EL (cell line): ENCODE data around the gene TPPP.
A peak's percentile ranks its signal among the peaks of the same experiment; 100 is the strongest.

Source experiments
- DNase-seq: peaks from one replicate; pipeline ENCODE4 v3.0.0-alpha.2; 2016

Gene TPPP

GRCh38 chr5:664343-664993, 28.7 kb downstream of the TPPP start:
- no peak for DNase-seq

- DNase-seq, result no peak
Observed at GRCh38 chr5:663436-664342, 29.5 kb downstream of the TPPP start.

DNA sequence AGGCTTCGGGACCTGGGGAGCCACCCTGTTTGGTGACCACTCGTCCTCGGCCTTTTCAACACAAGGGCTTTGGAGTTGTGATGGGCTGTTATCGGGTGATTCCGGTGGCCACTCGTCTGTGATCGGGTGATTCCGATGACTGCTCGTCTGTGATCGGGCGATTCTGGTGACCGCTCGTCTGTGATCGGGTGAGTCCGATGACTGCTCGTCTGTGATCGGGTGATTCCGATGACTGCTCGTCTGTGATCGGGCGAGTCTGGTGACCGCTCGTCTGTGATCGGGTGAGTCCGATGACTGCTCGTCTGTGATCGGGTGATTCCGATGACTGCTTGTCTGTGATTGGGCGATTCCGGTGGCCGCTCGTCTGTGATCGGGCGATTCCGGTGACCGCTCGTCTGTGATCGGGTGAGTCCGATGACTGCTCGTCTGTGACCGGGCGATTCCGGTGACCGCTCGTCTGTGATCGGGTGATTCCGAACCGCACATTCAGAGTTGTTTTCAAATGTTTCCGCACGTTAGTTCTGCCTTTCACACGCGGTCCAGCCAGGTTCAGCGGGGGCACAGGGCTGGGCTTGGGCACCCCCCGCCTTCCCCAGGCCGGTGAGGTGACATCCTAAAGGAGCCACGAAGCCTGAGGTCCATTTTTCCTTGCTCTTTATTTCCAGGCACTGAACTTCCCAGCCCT, 30.3 kb downstream of the TPPP start:
- no peak for DNase-seq

DNA sequence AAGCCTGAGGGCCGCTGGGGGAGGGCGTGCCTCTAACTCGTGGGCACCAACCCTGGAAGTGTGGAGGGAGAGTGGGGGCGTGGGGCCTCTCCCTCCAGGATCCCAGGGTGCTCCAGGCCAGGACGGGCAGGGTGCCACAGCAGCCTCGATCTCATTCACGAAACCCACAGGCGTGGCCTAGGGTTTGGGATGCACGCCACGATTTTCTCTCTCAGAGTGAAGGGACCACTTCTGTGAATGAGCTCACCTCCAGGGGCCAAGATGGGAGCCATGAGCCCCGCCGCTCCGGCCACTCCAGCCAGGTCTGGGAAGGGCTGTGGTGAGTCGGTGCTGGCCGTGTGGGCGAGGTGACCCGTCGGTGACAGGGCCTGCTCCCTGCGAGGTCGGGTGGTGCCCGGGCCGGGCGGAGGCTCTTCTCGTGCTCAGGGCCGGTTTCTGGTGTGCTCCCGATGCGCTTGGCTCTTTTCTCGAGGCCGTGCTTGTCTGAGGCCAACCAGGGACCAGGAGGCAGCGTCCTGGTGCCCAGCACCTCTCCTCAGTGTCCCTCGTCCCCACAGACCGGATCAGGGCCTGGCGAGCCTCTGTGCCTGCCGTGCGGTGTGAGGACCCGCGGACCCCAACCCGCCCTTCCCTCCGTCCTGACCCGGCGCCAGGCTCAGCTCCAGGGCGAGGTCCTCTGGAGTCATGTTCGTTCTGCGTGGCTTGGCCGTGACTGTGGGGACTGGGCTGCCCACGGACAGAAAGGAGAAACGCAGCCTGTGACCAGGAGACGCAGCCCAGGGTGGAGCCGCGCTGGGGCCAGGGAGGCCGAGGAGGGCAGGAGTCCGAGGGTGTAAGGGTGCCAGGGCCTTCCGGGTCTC, 31.0 kb downstream of the TPPP start:
- DNase-seq, result no peak

DNA sequence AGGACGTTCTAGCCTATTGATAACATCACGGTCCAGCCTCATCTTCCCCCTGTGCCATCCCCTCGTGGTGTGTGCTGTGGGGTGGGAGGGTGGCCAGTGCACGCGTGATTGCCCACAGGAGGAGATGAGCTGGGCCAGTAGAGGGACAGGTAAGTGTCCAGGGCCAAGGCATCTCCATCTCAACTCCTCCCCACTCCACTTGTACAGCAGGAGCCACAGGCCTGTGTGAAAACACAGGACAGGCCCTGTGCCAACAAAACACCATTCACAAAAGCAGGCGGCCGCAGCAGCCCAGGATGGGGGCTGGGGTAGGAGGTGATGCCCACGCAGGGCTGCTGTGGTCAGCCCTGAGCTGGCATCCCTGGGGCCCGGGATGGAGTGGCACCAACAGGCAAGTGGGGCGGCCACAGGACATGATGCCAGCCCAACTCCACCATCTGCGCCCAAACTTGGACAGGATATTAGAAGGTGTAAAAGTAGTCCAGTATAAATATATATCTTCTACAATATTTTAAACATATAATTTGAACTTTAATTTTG, 32.6 kb downstream of the TPPP start:
- no peak for DNase-seq

- no peak for DNase-seq
Observed at GRCh38 chr5:659496-660263, 33.5 kb downstream of the TPPP start.

- DNase-seq, result peak; percentile 28
Observed at GRCh38 chr5:658103-658502, 35.0 kb downstream of the TPPP start.

DNA sequence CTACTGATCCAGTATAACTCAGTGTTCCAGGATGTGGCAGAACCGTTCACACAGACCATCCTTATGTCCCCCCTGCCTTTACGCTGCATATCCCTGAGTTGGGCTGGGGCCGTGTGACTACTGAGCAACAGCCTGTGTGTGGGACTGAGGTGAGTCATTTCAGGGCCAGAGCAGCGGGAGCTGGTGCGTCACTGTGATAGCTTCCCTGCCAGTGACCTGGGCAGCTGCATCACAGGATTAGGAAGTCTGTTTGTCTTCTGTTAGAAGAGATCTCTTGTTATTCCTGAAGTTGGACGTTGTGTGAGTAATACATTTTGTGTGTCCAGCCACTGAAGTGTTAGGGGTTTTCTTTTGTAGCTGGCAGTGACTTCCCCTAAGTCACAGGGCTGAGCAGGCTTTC, 35.6 kb downstream of the TPPP start:
- peak; percentile 89 for DNase-seq

GRCh38 chr5:655406-655805, 37.7 kb downstream of the TPPP start:
- DNase-seq, result no peak

- no peak for DNase-seq
Observed at GRCh38 chr5:654071-654778, 38.9 kb downstream of the TPPP start.

DNA sequence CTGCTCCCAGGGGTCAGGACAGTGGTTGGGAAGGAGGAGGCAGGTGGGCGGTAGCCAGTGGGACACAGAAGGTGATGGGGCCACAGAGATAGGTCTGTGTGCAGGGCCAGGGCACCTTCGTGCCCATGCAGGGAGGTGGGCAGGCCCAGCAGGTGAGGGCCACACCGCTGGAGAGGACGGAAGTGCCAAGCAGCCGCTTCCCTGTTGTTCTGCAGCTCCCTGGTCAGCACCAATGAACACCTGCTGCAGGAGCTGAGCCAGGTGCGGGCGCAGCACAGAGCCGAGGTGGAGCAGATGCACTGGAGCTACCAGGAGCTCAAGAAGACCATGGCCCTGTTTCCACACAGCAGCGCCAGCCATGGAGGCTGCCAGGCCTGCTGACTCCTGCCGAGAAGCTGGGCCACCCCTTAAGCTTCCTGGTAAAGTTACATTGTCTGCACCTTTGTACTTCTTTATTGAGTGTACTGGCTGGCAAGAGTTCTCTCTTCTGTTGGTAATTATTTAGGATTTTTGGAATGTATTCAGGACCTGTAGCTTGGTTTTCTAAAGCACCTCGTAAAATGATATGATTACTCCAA, 40.3 kb downstream of the TPPP start:
- no peak for DNase-seq

- DNase-seq, result no peak
Observed at GRCh38 chr5:652023-652515, 41.1 kb downstream of the TPPP start.

DNA sequence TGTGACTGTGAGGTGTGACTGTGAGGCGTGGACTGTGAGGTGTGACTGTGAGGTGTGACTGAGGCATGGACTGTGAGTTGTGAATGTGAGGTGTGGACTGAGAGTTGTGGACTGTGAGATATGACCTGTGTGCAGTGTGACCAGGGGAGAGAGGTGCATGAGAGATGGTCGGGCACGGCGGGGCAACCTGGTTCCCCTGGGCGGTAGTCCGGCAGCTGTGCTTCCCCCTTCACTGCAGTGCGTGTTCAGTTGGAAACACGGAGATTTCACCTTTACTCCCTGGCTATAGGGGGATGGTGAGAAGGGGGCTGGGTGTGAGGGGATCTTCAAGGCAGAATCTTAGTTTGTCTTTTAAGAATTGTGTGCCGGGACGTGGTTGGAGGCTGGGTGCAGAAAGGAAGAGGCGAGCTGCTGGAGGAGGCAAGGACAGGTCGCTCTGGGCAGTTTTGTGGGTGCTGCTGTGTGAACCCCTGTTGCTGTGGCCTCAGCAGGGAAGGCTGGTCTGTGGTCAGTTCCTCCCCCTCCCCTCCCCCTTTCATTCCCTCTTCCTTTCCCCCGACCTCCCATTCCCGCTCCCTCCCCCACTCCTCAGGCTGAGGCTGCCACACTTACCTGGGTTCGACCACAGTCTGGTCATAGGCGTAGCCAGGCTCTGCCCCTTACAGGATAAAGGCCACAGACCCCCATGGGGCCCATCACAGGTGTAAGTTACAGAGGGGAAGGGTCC, 41.7 kb downstream of the TPPP start:
- no peak for DNase-seq

DNA sequence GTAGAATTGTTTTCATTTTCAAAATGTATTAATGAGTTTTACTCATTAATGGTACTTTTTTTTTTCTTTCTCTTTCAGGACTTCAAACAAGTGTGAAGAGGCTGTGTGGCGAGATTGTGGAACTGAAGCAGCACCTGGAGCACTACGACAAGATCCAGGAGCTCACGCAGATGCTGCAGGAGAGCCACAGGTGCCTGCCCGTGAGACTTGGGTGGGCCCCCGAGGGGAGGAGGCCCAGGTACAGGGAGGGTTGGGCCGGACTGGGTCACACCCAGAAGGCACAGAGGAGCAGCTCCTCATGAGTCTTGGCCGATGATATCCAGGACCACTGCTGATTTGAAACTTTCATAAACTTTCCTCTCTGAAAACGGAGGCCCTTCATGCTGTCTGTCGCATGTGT, 45.4 kb downstream of the TPPP start:
- DNase-seq, result no peak

DNA sequence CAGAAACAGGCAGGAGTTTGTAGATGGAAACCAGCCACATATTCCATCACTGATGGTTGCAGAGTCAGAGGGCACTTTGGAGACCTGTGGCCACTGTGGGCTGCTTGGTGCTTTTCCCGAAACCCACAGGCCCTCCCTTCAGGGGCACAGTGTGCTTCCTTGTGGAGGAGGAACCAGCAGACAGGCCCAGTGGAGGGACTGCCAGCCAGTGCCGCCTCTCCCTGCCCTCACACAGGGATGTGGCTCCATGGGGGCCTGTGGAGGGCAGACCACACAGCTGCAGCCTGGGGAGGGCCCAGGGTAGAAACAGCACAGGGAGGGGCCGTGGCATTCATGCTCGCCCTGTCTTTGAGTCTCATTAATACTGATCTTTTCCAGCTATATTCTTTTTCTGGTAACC, 45.8 kb downstream of the TPPP start:
- no peak for DNase-seq

DNA sequence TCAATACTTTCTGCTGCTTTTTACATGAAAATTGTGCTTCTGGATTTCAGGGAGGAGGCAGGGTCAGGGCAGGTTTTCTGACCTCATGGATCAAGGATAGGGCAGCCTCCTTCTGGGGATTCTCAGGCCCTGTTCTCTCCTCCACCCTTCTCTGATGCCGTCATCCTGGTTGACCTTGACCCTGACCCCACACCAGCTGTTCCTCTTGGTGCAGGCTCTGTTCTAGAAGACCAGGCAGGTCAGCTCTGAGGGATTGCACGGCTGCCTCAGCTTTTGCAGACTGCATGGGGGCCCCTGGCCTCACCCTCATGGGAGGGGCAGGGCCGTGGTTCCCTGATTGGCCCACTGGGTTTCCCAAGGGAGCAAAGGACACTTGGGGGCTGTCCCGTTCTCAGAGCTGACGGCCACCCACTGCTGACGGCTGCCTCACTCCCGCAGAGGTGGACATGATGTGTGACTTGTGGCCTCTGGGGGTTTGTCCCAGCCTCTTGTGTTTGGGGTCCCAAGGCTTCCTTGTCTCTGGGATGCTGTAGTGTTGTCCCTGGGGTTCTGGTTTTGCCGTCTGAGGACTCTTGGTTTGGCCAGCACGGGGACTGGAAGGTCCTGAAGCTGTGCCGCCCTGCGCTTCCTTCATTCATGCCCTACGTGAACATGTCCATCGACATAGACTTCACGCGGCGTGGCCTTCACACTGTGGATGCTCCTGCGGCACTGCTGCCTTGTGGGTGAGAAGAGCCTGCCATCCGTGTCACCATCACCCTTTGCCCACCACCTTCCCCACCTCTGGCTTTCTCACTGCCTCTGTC, 46.6 kb downstream of the TPPP start:
- DNase-seq, result no peak

- no peak for DNase-seq
Observed at GRCh38 chr5:645421-645820, 47.7 kb downstream of the TPPP start.

DNA sequence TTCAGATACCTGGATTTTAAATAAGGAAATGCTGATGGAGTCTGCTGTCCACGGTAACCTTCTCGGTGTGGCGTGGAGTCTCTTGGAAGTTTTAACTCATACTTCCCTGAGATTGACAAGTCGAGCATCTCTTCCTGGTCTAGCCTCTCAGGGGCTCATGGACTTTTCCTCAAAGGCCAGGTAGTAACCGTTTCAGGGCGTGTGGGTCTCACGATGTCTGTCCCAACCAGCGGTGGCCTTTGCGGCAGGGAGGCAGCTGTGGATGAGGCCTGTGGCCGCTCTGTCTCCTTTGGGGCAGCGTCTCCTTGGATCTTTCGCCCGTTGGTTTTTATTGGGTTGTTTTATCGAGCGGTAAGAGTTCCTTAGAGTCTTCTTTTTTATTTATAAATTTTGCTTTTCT, 48.2 kb downstream of the TPPP start:
- no peak for DNase-seq

DNA sequence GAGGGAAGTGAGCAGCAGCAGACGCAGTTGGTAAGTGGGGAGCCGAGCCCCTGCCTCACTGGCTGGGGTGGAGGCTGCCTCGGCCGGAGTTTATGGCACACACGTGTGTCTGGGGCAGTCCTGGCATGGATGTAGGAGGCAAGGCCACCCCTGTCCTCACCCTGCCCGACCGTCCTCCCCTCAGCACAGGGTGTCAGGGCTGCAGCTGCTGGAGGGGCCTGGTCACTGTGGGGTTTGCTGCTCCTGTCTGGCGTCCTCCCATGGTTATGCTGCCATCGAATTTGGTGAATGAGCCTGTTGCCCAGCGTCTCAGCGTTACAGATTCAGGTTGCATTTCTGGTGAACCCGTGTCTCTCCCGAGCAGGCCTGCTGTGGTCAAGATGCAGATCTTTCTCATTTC, 48.6 kb downstream of the TPPP start:
- DNase-seq, result no peak
